Measurements from ENCODE around the gene NAGPA.

DNA sequence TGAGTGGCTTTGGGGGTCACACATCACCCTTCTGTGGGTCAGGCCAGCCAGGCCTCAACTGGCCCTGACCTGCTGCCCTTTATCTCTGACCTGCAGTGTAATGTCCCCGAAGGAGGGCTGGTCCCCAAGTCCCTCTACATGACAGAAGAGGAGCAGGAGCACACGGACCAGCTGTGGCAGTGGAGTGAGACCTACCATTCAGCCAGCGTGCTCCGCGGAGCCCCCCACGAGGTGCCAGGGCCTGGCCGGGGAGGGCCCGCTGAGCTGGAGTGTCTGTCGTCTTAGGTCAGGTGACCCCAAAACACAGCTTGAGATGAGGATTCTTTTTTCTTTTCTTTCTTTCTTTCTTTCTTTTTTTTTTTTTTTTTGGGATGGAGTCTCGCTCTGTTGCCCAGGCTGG lies 26.5 kb downstream of the NAGPA start:
- TF ChIP-seq CTCF (IDR thresholded peaks at IDR 0.05) (no peak), EP300 (IDR thresholded peaks at IDR 0.05) (no peak)
